ENCODE measurements around the gene DOK3. TPM values are rescaled to one million over a fixed set of nuclear protein-coding genes. Genes with fewer than 3 reads are reported as not detected.
A peak's percentile ranks its signal among the peaks of the same experiment; 100 is the strongest.

Gene DOK3
- total RNA-seq, 1 experiment from 2014 or later: 8.0 TPM

DNA sequence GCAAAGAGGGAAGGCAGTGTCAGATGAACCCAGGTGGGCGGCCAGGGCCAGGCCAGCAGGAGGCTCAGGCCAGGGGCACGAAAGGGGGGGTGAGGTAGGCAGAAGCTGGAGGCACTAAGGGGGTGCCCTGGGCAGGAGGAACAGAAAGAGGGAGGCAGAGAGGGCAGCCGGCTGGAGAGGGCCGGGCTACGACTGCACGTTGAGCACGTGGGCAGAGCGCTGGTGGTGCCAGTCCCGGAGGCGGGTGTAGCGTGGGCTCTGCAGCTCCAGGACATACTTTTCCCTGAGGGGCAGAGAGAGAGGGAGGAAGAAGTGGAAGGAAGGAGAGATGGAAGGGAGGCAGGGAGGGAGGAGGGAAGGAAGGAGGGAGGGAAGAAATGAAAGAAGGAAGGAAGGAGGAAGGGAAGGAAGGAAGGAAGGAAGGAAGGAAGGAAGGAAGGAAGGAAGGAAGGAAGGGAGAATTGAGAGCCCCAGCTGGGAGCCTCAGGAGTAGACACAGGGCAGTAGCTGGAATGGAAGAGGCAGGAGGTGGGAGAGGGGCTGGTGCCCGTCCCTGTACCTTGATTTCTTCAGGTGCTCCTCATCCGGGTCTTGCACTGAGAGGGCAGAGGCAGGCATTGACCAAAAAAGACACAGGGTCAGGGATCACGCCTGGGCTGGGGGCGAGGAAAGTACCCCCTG, 19.2 kb downstream of the DOK3 start:
- CTCF ChIA-PET: interaction anchor here (1.2 kb wide), 1 partner anchor 33 kb away, joined by 4 read pairs; no protein-coding TSS in a partner anchor
- no TSS peak for BruUV-seq (replicated peaks)

More for the DNA sequence above, 19.2 kb downstream of the DOK3 start:
- TF ChIP-seq POLR2AphosphoS5 (IDR thresholded peaks at IDR 0.05; ENCODE audit: low read depth, low read length) (no peak), POLR2A (IDR thresholded peaks at IDR 0.05; ENCODE audit: borderline replicate concordance, extremely low read depth, insufficient read depth, insufficient read length) (no peak), EGR1 (IDR thresholded peaks at IDR 0.05; ENCODE audit: low read depth) (no peak), CTCF (IDR thresholded peaks at IDR 0.05 in 2 of 3, conservative IDR thresholded peaks at IDR 0.05 in 1 of 3; ENCODE audit: borderline replicate concordance in 1 of 3, insufficient read depth in 1 of 3, low read depth in 2 of 3, low read length in 2 of 3) (no peak), SIN3A (IDR thresholded peaks at IDR 0.05; ENCODE audit: low read depth) (no peak), ZFX (IDR thresholded peaks at IDR 0.05) (no peak), SRF (IDR thresholded peaks at IDR 0.05; ENCODE audit: low read depth) (no peak), EZH2 (IDR thresholded peaks at IDR 0.05) (no peak), FOSL1 (IDR thresholded peaks at IDR 0.05; ENCODE audit: low read depth) (no peak), YY1 (IDR thresholded peaks at IDR 0.05; ENCODE audit: extremely low read depth, insufficient replicate concordance, low read depth, low read length) (no peak), ZNF274 (IDR thresholded peaks at IDR 0.05; ENCODE audit: low read depth, low read length) (no peak), RAD21 (IDR thresholded peaks at IDR 0.05; ENCODE audit: low read depth) (no peak), ZBTB33 (IDR thresholded peaks at IDR 0.05; ENCODE audit: extremely low read depth, insufficient replicate concordance, low read length) (no peak), CEBPB (IDR thresholded peaks at IDR 0.05; ENCODE audit: low read depth) (no peak)
- TF ChIP-seq, protein P1, sequence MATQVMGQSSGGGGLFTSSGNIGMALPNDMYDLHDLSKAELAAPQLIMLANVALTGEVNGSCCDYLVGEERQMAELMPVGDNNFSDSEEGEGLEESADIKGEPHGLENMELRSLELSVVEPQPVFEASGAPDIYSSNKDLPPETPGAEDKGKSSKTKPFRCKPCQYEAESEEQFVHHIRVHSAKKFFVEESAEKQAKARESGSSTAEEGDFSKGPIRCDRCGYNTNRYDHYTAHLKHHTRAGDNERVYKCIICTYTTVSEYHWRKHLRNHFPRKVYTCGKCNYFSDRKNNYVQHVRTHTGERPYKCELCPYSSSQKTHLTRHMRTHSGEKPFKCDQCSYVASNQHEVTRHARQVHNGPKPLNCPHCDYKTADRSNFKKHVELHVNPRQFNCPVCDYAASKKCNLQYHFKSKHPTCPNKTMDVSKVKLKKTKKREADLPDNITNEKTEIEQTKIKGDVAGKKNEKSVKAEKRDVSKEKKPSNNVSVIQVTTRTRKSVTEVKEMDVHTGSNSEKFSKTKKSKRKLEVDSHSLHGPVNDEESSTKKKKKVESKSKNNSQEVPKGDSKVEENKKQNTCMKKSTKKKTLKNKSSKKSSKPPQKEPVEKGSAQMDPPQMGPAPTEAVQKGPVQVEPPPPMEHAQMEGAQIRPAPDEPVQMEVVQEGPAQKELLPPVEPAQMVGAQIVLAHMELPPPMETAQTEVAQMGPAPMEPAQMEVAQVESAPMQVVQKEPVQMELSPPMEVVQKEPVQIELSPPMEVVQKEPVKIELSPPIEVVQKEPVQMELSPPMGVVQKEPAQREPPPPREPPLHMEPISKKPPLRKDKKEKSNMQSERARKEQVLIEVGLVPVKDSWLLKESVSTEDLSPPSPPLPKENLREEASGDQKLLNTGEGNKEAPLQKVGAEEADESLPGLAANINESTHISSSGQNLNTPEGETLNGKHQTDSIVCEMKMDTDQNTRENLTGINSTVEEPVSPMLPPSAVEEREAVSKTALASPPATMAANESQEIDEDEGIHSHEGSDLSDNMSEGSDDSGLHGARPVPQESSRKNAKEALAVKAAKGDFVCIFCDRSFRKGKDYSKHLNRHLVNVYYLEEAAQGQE (IDR thresholded peaks at IDR 0.05; ENCODE audit: low read depth): no peak
- TF ChIP-seq, protein P2, sequence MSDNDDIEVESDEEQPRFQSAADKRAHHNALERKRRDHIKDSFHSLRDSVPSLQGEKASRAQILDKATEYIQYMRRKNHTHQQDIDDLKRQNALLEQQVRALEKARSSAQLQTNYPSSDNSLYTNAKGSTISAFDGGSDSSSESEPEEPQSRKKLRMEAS (IDR thresholded peaks at IDR 0.05): no peak
- TF ChIP-seq, protein P3, sequence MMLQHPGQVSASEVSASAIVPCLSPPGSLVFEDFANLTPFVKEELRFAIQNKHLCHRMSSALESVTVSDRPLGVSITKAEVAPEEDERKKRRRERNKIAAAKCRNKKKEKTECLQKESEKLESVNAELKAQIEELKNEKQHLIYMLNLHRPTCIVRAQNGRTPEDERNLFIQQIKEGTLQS (IDR thresholded peaks at IDR 0.05): no peak
- no peak for DNase-seq (ENCODE audit: low read depth, low spot score)
- Histone ChIP-seq H3K27me3 (ENCODE audit: insufficient read depth, low read length) (no peaks in the 10 kb centered on the region), H3K4me1 (ENCODE audit: control insufficient read depth in 1 of 2, insufficient read depth in 2 of 2, low read length in 2 of 2) (peaks cover 25 to 46% of the 10 kb centered on the region in 2 experiments), H2AFZ (ENCODE audit: low read depth, low read length, poor library complexity, severe bottlenecking) (no peak overlapping the region), H4K20me1 (ENCODE audit: insufficient read depth) (peaks cover 6% of the 10 kb centered on the region; the same call in 1 of the 2 replicates), H3K36me3 (ENCODE audit: control insufficient read depth in 1 of 2, insufficient read depth in 2 of 2, low read length in 2 of 2) (peaks cover 16 to 45% of the 10 kb centered on the region in 2 experiments; a peak in 3 of 4 replicates), H3K27ac (ENCODE audit: low read depth, low read length) (peak overlapping the region; percentile 8; the same call in 1 of the 2 replicates), H3K9me2 (ENCODE audit: insufficient read depth) (no peaks in the 10 kb centered on the region), H3K4me3 (replicated peaks in 1 of 2; ENCODE audit: low read depth in 1 of 2, low read length in 2 of 2) (no peak overlapping the region), H3K79me2 (ENCODE audit: insufficient read depth, low read length) (peaks cover 52% of the 10 kb centered on the region), H3K4me2 (ENCODE audit: low read length) (no peak overlapping the region), H3K9me3 (ENCODE audit: control insufficient read depth in 1 of 2, insufficient read depth in 1 of 2, low read depth in 1 of 2, low read length in 2 of 2) (no peaks in the 10 kb centered on the region), H3K9ac (ENCODE audit: low read length) (no peak overlapping the region)
- no peak for ATAC-seq
- intact Hi-C loops (cut with micrococcal nuclease): no loop called here
- RAD21 ChIA-PET (ENCODE audit: low non-redundant PET in 1 of 2, low total read pairs in 2 of 2, uncharacterized antibody in 2 of 2, unreplicated experiment in 2 of 2): no interaction called here
- POLR2A ChIA-PET: interaction anchor here (0.5 to 1.3 kb wide), 2 partner anchors 11 to 35 kb away, joined by 3 to 4 read pairs; no protein-coding TSS in a partner anchor
